ENCODE results near the gene ARMC5.

GRCh38 chr16:31505483-31505882, 46.2 kb downstream of the ARMC5 start:
- TF ChIP-seq, protein P1, sequence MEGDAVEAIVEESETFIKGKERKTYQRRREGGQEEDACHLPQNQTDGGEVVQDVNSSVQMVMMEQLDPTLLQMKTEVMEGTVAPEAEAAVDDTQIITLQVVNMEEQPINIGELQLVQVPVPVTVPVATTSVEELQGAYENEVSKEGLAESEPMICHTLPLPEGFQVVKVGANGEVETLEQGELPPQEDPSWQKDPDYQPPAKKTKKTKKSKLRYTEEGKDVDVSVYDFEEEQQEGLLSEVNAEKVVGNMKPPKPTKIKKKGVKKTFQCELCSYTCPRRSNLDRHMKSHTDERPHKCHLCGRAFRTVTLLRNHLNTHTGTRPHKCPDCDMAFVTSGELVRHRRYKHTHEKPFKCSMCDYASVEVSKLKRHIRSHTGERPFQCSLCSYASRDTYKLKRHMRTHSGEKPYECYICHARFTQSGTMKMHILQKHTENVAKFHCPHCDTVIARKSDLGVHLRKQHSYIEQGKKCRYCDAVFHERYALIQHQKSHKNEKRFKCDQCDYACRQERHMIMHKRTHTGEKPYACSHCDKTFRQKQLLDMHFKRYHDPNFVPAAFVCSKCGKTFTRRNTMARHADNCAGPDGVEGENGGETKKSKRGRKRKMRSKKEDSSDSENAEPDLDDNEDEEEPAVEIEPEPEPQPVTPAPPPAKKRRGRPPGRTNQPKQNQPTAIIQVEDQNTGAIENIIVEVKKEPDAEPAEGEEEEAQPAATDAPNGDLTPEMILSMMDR (IDR thresholded peaks at IDR 0.05; ENCODE audit: low read depth, low read length), result no peak
- no peak for TF ChIP-seq EZH2phosphoT487 (IDR thresholded peaks at IDR 0.05; ENCODE audit: low read depth)
